NCI-H187 (cell line): Measurements from ENCODE around the gene CABP2.
"Not testable (repeated sequence)": the region's sequence is repeated elsewhere in the genome, so short reads cannot be mapped to it uniquely, and the experiment has no call there.

Experiments
- DNase-seq, 2 experiments: peaks; one replicate each; lab custom pipeline; 2025; lab: John Stamatoyannopoulos, UW

CABP2 gene

GRCh38 chr11:67522844-67523555 is at the start of gene CABP2:
CABP2 (minus strand) TSS chr11:67523446; CDS start chr11:67523326, 120 bp downstream.
- DNase-seq, result no peak

GRCh38 chr11:67572747-67573419 is 49.6 kb upstream of the CABP2 start:
- peak in 1 of 2 experiments; percentile 5 for DNase-seq

GRCh38 chr11:67572305-67572704 is 49.1 kb upstream of the CABP2 start:
- DNase-seq, result no peak

GRCh38 chr11:67571443-67571842 is 48.2 kb upstream of the CABP2 start:
- DNase-seq, result no peak

- no peak for DNase-seq
Observed at GRCh38 chr11:67564230-67564629, 41.0 kb upstream of the CABP2 start.

- not testable (repeated sequence) for DNase-seq
Observed at GRCh38 chr11:67563705-67564114, 40.5 kb upstream of the CABP2 start.

GRCh38 chr11:67562963-67563704 is 39.9 kb upstream of the CABP2 start:
- DNase-seq, result no peak

- no peak for DNase-seq
Observed at GRCh38 chr11:67561971-67562619, 38.8 kb upstream of the CABP2 start.

- DNase-seq, result no peak
Observed at GRCh38 chr11:67558084-67558772, 35.0 kb upstream of the CABP2 start.

- no peak for DNase-seq
Observed at GRCh38 chr11:67556244-67556643, 33.0 kb upstream of the CABP2 start.

- DNase-seq, result not testable (repeated sequence)
Observed at GRCh38 chr11:67551697-67552096, 28.5 kb upstream of the CABP2 start.

GRCh38 chr11:67551127-67551526 is 27.9 kb upstream of the CABP2 start:
- DNase-seq, result no peak

- no peak for DNase-seq
Observed at GRCh38 chr11:67548555-67549110, 25.4 kb upstream of the CABP2 start.

GRCh38 chr11:67548112-67548511 is 24.9 kb upstream of the CABP2 start:
- not testable (repeated sequence) for DNase-seq

GRCh38 chr11:67545280-67545679 is 22.0 kb upstream of the CABP2 start:
- peak in 1 of 2 experiments; percentile 2 for DNase-seq

- DNase-seq, result no peak
Observed at GRCh38 chr11:67544616-67545242, 21.5 kb upstream of the CABP2 start.

GRCh38 chr11:67543585-67543984 is 20.3 kb upstream of the CABP2 start:
- no peak for DNase-seq

- no peak for DNase-seq
Observed at GRCh38 chr11:67542971-67543370, 19.7 kb upstream of the CABP2 start.

GRCh38 chr11:67542169-67542568 is 18.9 kb upstream of the CABP2 start:
- DNase-seq, result no peak

- DNase-seq, result no peak
Observed at GRCh38 chr11:67541198-67541597, 18.0 kb upstream of the CABP2 start.

GRCh38 chr11:67539550-67539949 is 16.3 kb upstream of the CABP2 start:
- no peak for DNase-seq
